Natural killer cell (primary cell): ENCODE data around the gene FNDC3B. TPM values are rescaled to one million over a fixed set of nuclear protein-coding genes. Genes with fewer than 3 reads are reported as not detected.

Experiments used
- ATAC-seq, 3 donors: fragments of 150-1000 bp in 2 of 3; fragments of 200-7000 bp in 1 of 3; cut with Tn5 transposase; 1 replicate in 1 of 3; 2 replicates in 2 of 3; pipeline ENCODE4 v1.10.0; 2021; ENCODE audit warnings: mild to moderate bottlenecking in 2 of 3, moderate library complexity in 2 of 3
- DNase-seq, 2 donors: peaks; one replicate each; pipeline versions ENCODE4 v3.0.0 to v3.0.0-alpha.2; 2013 to 2021; ENCODE audit warnings: mixed read lengths in 1 of 2
- H3K27ac ChIP-seq: one replicate; pipeline ENCODE4 v1.5.1; 2013; ENCODE audit warnings: mild to moderate bottlenecking, low read length
- H3K27me3 ChIP-seq: one replicate; pipeline ENCODE4 v1.6.1; 2013; ENCODE audit warnings: low read length; ENCODE audit not compliant: control insufficient read depth, insufficient read depth
- H3K36me3 ChIP-seq: one replicate; pipeline ENCODE4 v1.6.1; 2013; ENCODE audit warnings: low read length; ENCODE audit not compliant: control insufficient read depth, insufficient read depth
- H3K4me1 ChIP-seq: one replicate; pipeline ENCODE4 v1.6.1; 2013; ENCODE audit warnings: low read length; ENCODE audit not compliant: control insufficient read depth, insufficient read depth
- H3K4me3 ChIP-seq: one replicate; pipeline ENCODE4 v1.5.1; 2013; ENCODE audit warnings: low read length
- H3K9me3 ChIP-seq: one replicate; pipeline ENCODE4 v1.6.1; 2013; ENCODE audit warnings: low read length; ENCODE audit not compliant: control insufficient read depth, insufficient read depth
- H3K27ac Mint-ChIP-seq, 2 donors: one replicate each; pipeline ENCODE4 v1.8.0; 2022; ENCODE audit warnings: mild to moderate bottlenecking in 2 of 2, mixed read lengths in 2 of 2, moderate library complexity in 1 of 2
- H3K27me3 Mint-ChIP-seq, 2 donors: one replicate each; pipeline ENCODE4 v1.8.0; 2022; ENCODE audit warnings: low read depth in 2 of 2, mixed read lengths in 2 of 2
- H3K36me3 Mint-ChIP-seq: one replicate; pipeline ENCODE4 v1.8.0; 2022; ENCODE audit warnings: mixed read lengths
- H3K4me1 Mint-ChIP-seq, 2 donors: one replicate each; pipeline ENCODE4 v1.8.0; 2022; ENCODE audit warnings: mixed read lengths in 2 of 2
- H3K4me3 Mint-ChIP-seq: one replicate; pipeline ENCODE4 v1.8.0; 2022; ENCODE audit warnings: mild to moderate bottlenecking, moderate library complexity, mixed read lengths
- H3K9me3 Mint-ChIP-seq, 2 donors: one replicate each; pipeline ENCODE4 v1.8.0; 2022; ENCODE audit warnings: mixed read lengths in 2 of 2
- WGBS: methylation state at CpG from one replicate; pipeline ENCODE4 v1.1.7; 2013; ENCODE audit warnings: missing lambda C conversion rate; ENCODE audit not compliant: insufficient coverage; 5-methylcytosine and 5-hydroxymethylcytosine counted together
- intact Hi-C: fragments of 100-400 bp; cut with micrococcal nuclease; formaldehyde crosslinking; loops from one replicate; pipeline ENCODE4 v1.14.2; 2022
- total RNA-seq, 4 donors: library from RNA; stranded (reverse); fragments of 120-200 nt in 1 of 4; gene quantifications; one replicate each; pipeline versions ENCODE4 v1.2.3 to v1.2.4, GENCODE V29; 2013 to 2022
- TF ChIP-seq, protein P1 (sequence below): fragments of 200-600 bp; IDR thresholded peaks from one replicate; pipeline ENCODE4 v1.8.0; 2022; ENCODE audit warnings: antibody characterized with exemption

FNDC3B gene
- total RNA-seq, 3 donors from 2014 or later (not counting 1 experiment from before 2014, with no cell fraction given) = 154 to 214 (median 206) TPM

GRCh38 chr3:172084871-172085556 is 45.6 kb downstream of the FNDC3B start:
- Histone ChIP-seq H3K27ac (no peak overlapping the region), H3K9me3 (no peaks in the 10 kb centered on the region), H3K4me1 (no peaks in the 10 kb centered on the region), H3K4me3 (no peak overlapping the region), H3K27me3 (no peaks in the 10 kb centered on the region), H3K36me3 (no peaks in the 10 kb centered on the region)
- Mint-ChIP-seq H3K9me3 (no peaks in the 10 kb centered on the region), H3K27ac (peak overlapping the region; percentile 53 to 57), H3K4me1 (peaks cover 59 to 61% of the 10 kb centered on the region in 2 donors), H3K4me3 (no peak overlapping the region), H3K27me3 (no peaks in the 10 kb centered on the region), H3K36me3 (no peaks in the 10 kb centered on the region)
- ATAC-seq = peak; percentile 24 to 44 (median 37)
- TF ChIP-seq, protein P1, sequence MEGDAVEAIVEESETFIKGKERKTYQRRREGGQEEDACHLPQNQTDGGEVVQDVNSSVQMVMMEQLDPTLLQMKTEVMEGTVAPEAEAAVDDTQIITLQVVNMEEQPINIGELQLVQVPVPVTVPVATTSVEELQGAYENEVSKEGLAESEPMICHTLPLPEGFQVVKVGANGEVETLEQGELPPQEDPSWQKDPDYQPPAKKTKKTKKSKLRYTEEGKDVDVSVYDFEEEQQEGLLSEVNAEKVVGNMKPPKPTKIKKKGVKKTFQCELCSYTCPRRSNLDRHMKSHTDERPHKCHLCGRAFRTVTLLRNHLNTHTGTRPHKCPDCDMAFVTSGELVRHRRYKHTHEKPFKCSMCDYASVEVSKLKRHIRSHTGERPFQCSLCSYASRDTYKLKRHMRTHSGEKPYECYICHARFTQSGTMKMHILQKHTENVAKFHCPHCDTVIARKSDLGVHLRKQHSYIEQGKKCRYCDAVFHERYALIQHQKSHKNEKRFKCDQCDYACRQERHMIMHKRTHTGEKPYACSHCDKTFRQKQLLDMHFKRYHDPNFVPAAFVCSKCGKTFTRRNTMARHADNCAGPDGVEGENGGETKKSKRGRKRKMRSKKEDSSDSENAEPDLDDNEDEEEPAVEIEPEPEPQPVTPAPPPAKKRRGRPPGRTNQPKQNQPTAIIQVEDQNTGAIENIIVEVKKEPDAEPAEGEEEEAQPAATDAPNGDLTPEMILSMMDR = no peak
- intact Hi-C loops = no loop called here
- 84% methylated on average over 3 of the region's 5 CpGs for WGBS
- DNase-seq = no peak

GRCh38 chr3:172085557-172085895 is 46.1 kb downstream of the FNDC3B start:
- Histone ChIP-seq H3K36me3 (no peaks in the 10 kb centered on the region), H3K9me3 (no peaks in the 10 kb centered on the region), H3K27me3 (no peaks in the 10 kb centered on the region), H3K27ac (no peak overlapping the region), H3K4me1 (no peaks in the 10 kb centered on the region), H3K4me3 (no peak overlapping the region)
- intact Hi-C loops = no loop called here
- no peak for ATAC-seq
- Mint-ChIP-seq H3K9me3 (no peaks in the 10 kb centered on the region), H3K27ac (peak overlapping the region in 1 of 2 donors; percentile 57), H3K27me3 (no peaks in the 10 kb centered on the region), H3K4me1 (peaks cover 63 to 66% of the 10 kb centered on the region in 2 donors), H3K4me3 (no peak overlapping the region), H3K36me3 (no peaks in the 10 kb centered on the region)
- DNase-seq = no peak
- WGBS = 100% methylated on average over 2 of the region's 2 CpGs
- TF ChIP-seq, protein P1 = no peak

- H3K36me3 Mint-ChIP-seq = no peaks in the 10 kb centered on the region
- H3K4me1 Mint-ChIP-seq = peaks cover 67 to 70% of the 10 kb centered on the region in 2 donors
- no peak for DNase-seq
- H3K4me3 ChIP-seq = no peak overlapping the region
- no peaks in the 10 kb centered on the region for H3K9me3 Mint-ChIP-seq
- peak overlapping the region in 1 of 2 donors; percentile 57 for H3K27ac Mint-ChIP-seq
- no peaks in the 10 kb centered on the region for H3K36me3 ChIP-seq
- no peak for ATAC-seq
- intact Hi-C loops = no loop called here
- no peak overlapping the region for H3K4me3 Mint-ChIP-seq
- H3K27me3 ChIP-seq = no peaks in the 10 kb centered on the region
- no peaks in the 10 kb centered on the region for H3K4me1 ChIP-seq
- TF ChIP-seq, protein P1 = no peak
- 88% methylated on average over 1 of the region's 1 CpG for WGBS
- H3K9me3 ChIP-seq = no peaks in the 10 kb centered on the region
- H3K27me3 Mint-ChIP-seq = no peaks in the 10 kb centered on the region
- H3K27ac ChIP-seq = no peak overlapping the region
Measured at GRCh38 chr3:172086071-172086470, 46.7 kb downstream of the FNDC3B start.

DNA sequence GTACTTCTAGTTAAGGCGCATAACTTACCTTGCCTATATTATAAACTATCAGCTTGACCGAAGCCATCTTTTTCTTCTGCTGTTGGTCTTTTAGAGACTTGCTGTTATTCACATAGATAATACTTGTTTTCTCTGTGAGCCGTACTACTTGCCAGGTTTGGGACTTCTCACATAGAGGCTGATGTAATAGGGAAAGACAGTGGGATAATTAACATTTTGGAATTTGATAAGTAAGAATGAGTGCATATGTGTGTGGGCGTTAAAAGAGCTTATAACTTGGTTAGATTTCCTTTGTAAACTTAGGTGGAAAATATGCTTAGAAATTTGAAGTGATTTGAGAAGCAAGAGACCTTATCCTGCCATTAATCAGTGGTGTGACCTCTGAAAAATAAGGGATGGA is 47.8 kb downstream of the FNDC3B start:
- Mint-ChIP-seq H3K27me3 (no peaks in the 10 kb centered on the region), H3K36me3 (no peaks in the 10 kb centered on the region), H3K4me3 (peak overlapping the region; percentile 63), H3K9me3 (no peaks in the 10 kb centered on the region), H3K4me1 (peaks cover 68 to 73% of the 10 kb centered on the region in 2 donors), H3K27ac (peak overlapping the region; percentile 74 to 77)
- TF ChIP-seq, protein P1 = no peak
- Histone ChIP-seq H3K4me3 (no peak overlapping the region), H3K9me3 (no peaks in the 10 kb centered on the region), H3K36me3 (no peaks in the 10 kb centered on the region), H3K27me3 (no peaks in the 10 kb centered on the region), H3K27ac (no peak overlapping the region), H3K4me1 (no peaks in the 10 kb centered on the region)
- DNase-seq (no peak), ATAC-seq (no peak)
- intact Hi-C loops = no loop called here
- 90% methylated on average over 2 of the region's 4 CpGs for WGBS
